Fibroblast of pulmonary artery (primary cell): Measurements from ENCODE around the gene MGAT5.
A peak's percentile ranks its signal among the peaks of the same experiment; 100 is the strongest.

Experiments
- DNase-seq: peaks from one replicate; pipeline ENCODE4 v3.0.0-alpha.2; 2010; ENCODE audit warnings: low read depth
- H3K4me3 ChIP-seq: replicated peaks from 2 replicates; pipeline ENCODE4 v1.5.1; 2011; ENCODE audit warnings: low read depth, mild to moderate bottlenecking, control low read depth, low read length, moderate library complexity
- TF ChIP-seq, protein P1 (sequence below): IDR thresholded peaks from 2 replicates; pipeline ENCODE4 v1.5.1; 2011; ENCODE audit warnings: mild to moderate bottlenecking, control low read depth, low read length, inconsistent platforms; ENCODE audit errors: missing control alignments

MGAT5 gene

DNA sequence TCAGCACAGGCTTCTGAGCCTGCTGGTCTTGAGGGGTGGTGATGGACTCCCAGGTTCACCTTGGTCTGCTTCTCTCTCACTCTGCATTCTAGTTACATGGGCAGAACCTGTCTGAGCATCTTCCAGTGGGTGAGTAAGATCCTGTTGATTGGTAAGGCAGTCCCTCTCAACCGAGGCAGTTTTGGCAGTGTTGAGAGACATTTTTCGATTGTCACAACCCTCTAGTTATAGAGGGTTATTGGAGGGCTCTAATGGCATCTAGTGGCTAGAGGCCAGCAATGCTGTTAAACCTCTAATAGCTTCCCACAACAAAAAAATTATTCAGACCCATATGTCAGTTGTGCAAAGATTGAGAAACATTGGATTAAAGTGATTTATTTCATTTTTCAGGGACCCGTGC lies 9.3 kb upstream of the MGAT5 start:
- TF ChIP-seq, protein P1, sequence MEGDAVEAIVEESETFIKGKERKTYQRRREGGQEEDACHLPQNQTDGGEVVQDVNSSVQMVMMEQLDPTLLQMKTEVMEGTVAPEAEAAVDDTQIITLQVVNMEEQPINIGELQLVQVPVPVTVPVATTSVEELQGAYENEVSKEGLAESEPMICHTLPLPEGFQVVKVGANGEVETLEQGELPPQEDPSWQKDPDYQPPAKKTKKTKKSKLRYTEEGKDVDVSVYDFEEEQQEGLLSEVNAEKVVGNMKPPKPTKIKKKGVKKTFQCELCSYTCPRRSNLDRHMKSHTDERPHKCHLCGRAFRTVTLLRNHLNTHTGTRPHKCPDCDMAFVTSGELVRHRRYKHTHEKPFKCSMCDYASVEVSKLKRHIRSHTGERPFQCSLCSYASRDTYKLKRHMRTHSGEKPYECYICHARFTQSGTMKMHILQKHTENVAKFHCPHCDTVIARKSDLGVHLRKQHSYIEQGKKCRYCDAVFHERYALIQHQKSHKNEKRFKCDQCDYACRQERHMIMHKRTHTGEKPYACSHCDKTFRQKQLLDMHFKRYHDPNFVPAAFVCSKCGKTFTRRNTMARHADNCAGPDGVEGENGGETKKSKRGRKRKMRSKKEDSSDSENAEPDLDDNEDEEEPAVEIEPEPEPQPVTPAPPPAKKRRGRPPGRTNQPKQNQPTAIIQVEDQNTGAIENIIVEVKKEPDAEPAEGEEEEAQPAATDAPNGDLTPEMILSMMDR: no peak
- DNase-seq: no peak
- no peak overlapping the region for H3K4me3 ChIP-seq

DNA sequence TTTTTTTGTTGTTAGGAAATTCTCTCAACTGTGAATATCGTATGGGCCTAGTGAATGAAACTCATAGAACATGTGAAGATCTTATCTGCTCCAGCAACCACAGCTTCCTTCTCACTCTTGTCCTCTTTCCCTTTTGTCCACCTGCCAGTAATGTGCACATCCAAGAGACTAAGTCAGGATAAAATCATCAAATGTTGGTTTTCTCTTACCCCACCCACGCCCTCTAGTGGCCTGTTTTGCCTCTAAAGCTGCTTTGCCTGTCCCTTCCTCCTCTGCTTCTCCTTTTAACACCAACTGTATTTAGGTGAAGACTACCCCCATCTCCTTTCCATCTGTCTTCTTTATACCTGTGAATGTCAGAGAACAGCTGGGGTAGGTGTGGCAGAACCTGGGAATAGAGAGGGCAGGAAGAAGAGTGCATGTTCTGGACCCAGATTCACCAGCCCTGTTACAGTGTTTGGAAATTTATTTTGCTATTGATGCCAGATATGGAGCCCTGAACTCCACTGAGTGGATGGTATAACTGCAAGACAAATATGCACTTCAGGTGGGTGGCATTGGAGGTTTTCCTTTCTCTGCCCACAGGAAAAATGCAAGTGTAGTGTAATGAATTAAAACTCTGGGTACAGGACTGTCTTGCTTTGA lies 8.4 kb upstream of the MGAT5 start:
- DNase-seq: peak; percentile 78
- H3K4me3 ChIP-seq: no peak overlapping the region

DNA sequence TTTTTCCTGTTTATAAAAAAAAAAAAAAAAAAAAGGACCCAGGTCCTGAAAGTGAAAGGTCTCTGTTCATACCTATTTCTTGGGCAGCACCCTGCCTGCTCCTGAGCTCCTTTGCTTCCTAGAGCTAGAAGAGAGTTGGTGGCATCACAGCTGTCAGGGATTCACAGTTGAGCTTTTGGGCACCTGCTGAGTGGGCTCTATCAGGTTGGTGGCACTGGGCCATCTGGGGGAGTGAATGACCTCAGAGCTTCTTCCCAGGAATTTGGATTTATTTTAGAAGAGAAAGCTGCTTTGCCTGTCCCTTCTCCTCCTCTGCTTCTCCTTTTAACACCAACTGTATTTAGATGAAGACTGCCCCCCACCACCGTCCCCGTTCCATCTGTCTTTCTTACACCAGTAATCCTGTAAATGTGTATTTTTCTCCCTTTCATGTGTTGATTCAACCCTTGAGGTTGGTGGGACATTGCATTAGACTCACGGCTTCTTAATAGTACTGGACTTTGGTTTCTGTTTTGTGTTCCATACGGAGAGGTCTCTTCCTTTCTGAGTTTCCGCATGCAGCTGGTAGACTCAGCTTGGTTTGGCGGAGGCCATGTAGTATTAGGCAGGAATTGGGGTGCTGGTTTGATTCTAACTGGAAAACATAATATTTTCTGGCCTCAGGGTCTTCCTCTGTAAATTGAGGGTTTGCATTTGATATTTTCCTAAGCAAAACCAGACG lies 7.6 kb upstream of the MGAT5 start:
- no peak for DNase-seq
- TF ChIP-seq, protein P1: no peak
- no peak overlapping the region for H3K4me3 ChIP-seq

More for the DNA sequence above, 8.4 kb upstream of the MGAT5 start:
- TF ChIP-seq, protein P1: peak; percentile 91

DNA sequence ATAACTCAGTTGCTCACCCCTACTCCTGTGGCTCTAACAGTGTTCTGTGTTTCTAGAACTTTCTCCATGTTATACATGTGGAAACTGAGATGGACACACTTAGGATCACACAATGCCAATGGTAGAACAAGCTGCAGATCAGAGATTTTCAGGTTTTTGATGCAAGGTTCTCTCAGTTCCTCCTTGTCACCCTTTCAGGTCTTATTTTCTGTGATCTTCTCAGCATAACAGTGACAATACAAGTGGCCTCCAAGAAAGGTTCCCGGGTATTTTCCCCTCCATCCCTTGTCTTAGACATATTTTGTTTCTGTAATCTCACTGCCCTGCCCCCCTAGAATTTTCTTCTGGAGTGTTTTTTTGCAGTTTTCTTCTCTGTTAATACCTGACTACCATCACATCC lies 6.2 kb upstream of the MGAT5 start:
- H3K4me3 ChIP-seq: no peak overlapping the region
- no peak for DNase-seq
- TF ChIP-seq, protein P1: no peak

DNA sequence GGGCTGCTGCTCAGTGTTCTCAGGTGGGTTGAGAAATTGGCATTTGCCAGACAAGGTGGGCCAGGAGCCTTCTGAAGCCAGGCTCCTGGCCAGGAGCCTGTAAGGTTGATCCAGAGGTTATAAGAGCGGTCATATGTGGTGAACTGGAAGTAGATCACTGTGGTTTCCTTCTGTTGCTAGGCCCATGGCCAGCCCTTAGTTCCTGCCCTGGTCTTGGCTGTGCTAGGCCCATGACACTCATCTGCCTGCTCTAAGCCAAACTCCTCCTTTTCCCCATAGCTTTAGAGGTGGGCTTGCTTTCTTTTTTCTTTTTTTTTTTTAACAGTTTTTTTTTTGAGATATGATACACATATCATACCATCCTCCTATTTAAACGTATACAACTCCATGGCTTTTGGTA lies 5.0 kb upstream of the MGAT5 start:
- TF ChIP-seq, protein P1: no peak
- no peak overlapping the region for H3K4me3 ChIP-seq
- DNase-seq: no peak

DNA sequence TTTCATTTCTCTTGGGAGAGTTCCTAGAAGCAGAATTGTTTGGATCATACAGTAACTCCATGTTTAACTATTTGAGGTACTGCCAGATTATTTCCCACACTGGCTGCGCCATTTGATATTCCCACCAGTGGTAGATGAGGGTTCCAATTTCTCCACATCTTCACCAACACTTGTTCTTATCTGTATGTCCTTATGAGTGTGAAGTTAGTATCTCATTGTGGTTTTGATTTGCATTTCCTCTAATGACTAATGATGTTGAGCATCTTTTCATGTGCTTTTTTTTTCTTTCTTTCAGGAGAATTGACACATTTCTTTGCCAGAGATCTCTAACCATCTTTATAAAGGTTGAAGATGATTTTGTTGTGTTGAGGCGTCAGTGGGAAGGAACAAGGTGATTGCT lies 4.1 kb upstream of the MGAT5 start:
- no peak for DNase-seq
- H3K4me3 ChIP-seq: no peak overlapping the region
- TF ChIP-seq, protein P1: no peak
